Measurements from ENCODE around the gene PARP9. TPM values are rescaled to one million over a fixed set of nuclear protein-coding genes. Genes with fewer than 3 reads are reported as not detected.

The PARP9 gene
- total and polyA plus RNA-seq, 2 of the 4 experiments (the other 2 are of a cell fraction), result 6.7 to 7.7 TPM

DNA sequence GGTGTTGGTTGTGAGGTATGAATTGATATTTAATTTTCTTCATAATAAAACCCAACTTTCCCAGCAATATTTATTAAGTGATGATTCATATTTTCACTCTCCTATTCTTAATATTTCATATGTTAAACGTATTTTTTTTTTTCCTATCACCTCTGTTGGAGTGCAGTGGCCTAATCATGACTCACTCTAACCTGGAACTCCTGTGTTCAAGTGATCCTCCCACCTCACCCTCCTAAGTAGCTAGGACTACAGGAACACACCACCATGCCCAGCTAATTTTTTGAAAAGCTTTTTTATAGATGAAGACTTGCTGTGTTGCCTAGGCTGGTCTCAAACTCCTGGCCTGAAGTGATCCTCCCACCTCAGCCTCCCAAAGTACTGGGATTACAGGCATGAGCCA lies 22.0 kb upstream of the PARP9 start:
- Histone ChIP-seq H3K56ac (ENCODE audit: extremely low read depth, insufficient read depth, low read length) (no peak overlapping the region), H2AK9ac (replicated peaks; ENCODE audit: low read depth, low read length, poor library complexity) (no peak overlapping the region), H3K9me1 (ENCODE audit: insufficient read depth, low read length) (no peaks in the 10 kb centered on the region), H3K4me3 (ENCODE audit: insufficient read depth, low read depth, low read length) (no peak overlapping the region), H3K18ac (ENCODE audit: low read depth, low read length) (no peak overlapping the region), H2BK15ac (ENCODE audit: low read depth, low read length) (no peak overlapping the region), H4K5ac (ENCODE audit: low read depth, low read length) (no peak overlapping the region), H2AFZ (replicated peaks; ENCODE audit: low read length, poor library complexity) (no peak overlapping the region), H4K8ac (ENCODE audit: low read depth in 2 of 2, low read length in 2 of 2) (no peak overlapping the region), H3K14ac (replicated peaks; ENCODE audit: low read depth, low read length) (no peak overlapping the region), H4K20me1 (ENCODE audit: insufficient read depth, low read length) (no peaks in the 10 kb centered on the region), H2AK5ac (ENCODE audit: low read depth, low read length) (no peak overlapping the region), H2BK5ac (ENCODE audit: low read depth, low read length, poor library complexity, severe bottlenecking) (no peak overlapping the region), H3K23ac (ENCODE audit: low read depth, low read length) (no peak overlapping the region), H3K27ac (ENCODE audit: insufficient read depth, low read length) (no peak overlapping the region), H3K4ac (ENCODE audit: low read depth, low read length) (no peak overlapping the region), H3K4me1 (ENCODE audit: control insufficient read depth, insufficient read depth, low read length) (no peaks in the 10 kb centered on the region), H4K91ac (ENCODE audit: insufficient read depth, low read depth, low read length) (no peak overlapping the region), H3K36me3 (ENCODE audit: control insufficient read depth, insufficient read depth, low read length) (no peaks in the 10 kb centered on the region), H2BK20ac (ENCODE audit: low read depth, low read length) (no peak overlapping the region), H3K79me1 (ENCODE audit: low read depth in 1 of 2, low read length in 2 of 2) (no peaks in the 10 kb centered on the region), H3K4me2 (ENCODE audit: low read depth, low read length) (no peak overlapping the region), H3K9me3 (ENCODE audit: control insufficient read depth, insufficient read depth, low read length) (peaks cover 7% of the 10 kb centered on the region), H2BK120ac (ENCODE audit: low read depth, low read length) (no peak overlapping the region), H3K27me3 (ENCODE audit: control insufficient read depth, insufficient read depth, low read length) (no peaks in the 10 kb centered on the region), H3K9ac (ENCODE audit: low read depth, low read length) (no peak overlapping the region)
- in situ Hi-C loops (cut with MboI; ENCODE audit: low sequenced_read_pairs) (no loop called here), dilution Hi-C loops (cut with HindIII; ENCODE audit: low sequenced_read_pairs, unreplicated experiment) (no loop called here), intact Hi-C loops (cut with micrococcal nuclease) (loop anchor here (5.0 kb wide), 1 partner anchor 56 kb away; no protein-coding TSS in a partner anchor)
- POLR2A ChIA-PET (ENCODE audit: unreplicated experiment), result no interaction called here
- DNase-seq (no peak), ATAC-seq (ENCODE audit: low read depth) (no peak)
- CTCF ChIA-PET, result no interaction called here
- no CpG with 5 or more reads among the region's 1 CpG for WGBS, 2 experiments (ENCODE audit: extremely low coverage in 2 of 2, insufficient read length in 1 of 2)
- BruUV-seq (replicated peaks), result no TSS peak
- TF ChIP-seq USF2 (IDR thresholded peaks at IDR 0.05; ENCODE audit: low read depth, low read length) (no peak), CHD1 (IDR thresholded peaks at IDR 0.05; ENCODE audit: low read depth, low read length) (no peak), RFX5 (IDR thresholded peaks at IDR 0.05; ENCODE audit: low read depth, low read length) (no peak), FOS (IDR thresholded peaks at IDR 0.05; ENCODE audit: low read depth, low read length) (no peak), CEBPB (IDR thresholded peaks at IDR 0.05; ENCODE audit: low read depth, low read length) (no peak), BHLHE40 (IDR thresholded peaks at IDR 0.05; ENCODE audit: low read depth, low read length) (no peak), MAZ (IDR thresholded peaks at IDR 0.05; ENCODE audit: borderline replicate concordance, low read depth, low read length) (no peak)
- TF ChIP-seq, protein P1, sequence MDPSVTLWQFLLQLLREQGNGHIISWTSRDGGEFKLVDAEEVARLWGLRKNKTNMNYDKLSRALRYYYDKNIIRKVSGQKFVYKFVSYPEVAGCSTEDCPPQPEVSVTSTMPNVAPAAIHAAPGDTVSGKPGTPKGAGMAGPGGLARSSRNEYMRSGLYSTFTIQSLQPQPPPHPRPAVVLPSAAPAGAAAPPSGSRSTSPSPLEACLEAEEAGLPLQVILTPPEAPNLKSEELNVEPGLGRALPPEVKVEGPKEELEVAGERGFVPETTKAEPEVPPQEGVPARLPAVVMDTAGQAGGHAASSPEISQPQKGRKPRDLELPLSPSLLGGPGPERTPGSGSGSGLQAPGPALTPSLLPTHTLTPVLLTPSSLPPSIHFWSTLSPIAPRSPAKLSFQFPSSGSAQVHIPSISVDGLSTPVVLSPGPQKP (IDR thresholded peaks at IDR 0.05; ENCODE audit: borderline replicate concordance, low read depth, low read length), result no peak

All from IMR-90 (cell line).